Measurements from ENCODE around the gene SYT1.

The SYT1 gene

GRCh38 chr12:79358716-79359300, 494.2 kb downstream of the SYT1 start:
- no peak for DNase-seq (ENCODE audit: low read depth in 1 of 2, low spot score in 1 of 2)
- TF ChIP-seq SPI1 (IDR thresholded peaks at IDR 0.05; ENCODE audit: borderline replicate concordance, low read depth) (no peak), POLR2AphosphoS5 (IDR thresholded peaks at IDR 0.05; ENCODE audit: low read depth) (no peak), CTCF (IDR thresholded peaks at IDR 0.05; ENCODE audit: insufficient read depth, low read length) (no peak), REST (IDR thresholded peaks at IDR 0.05; ENCODE audit: insufficient replicate concordance, low read depth) (no peak), GABPA (IDR thresholded peaks at IDR 0.05; ENCODE audit: low read depth) (no peak)
- Histone ChIP-seq H3K27me3 (ENCODE audit: insufficient read depth, poor library complexity, severe bottlenecking) (no peaks in the 10 kb centered on the region), H3K27ac (replicated peaks) (no peak overlapping the region), H3K4me3 (replicated peaks; ENCODE audit: insufficient read depth, low read length) (no peak overlapping the region)

GRCh38 chr12:79360286-79360685, 495.7 kb downstream of the SYT1 start:
- H3K27ac ChIP-seq (replicated peaks) = no peak overlapping the region
- TF ChIP-seq POLR2AphosphoS5 (IDR thresholded peaks at IDR 0.05; ENCODE audit: low read depth) (no peak), CTCF (IDR thresholded peaks at IDR 0.05; ENCODE audit: insufficient read depth, low read length) (no peak), GABPA (IDR thresholded peaks at IDR 0.05; ENCODE audit: low read depth) (no peak), REST (IDR thresholded peaks at IDR 0.05; ENCODE audit: insufficient replicate concordance, low read depth) (no peak), SPI1 (IDR thresholded peaks at IDR 0.05; ENCODE audit: borderline replicate concordance, low read depth) (no peak)
- no peak overlapping the region for H3K4me3 ChIP-seq (replicated peaks; ENCODE audit: insufficient read depth, low read length)
- no peaks in the 10 kb centered on the region for H3K27me3 ChIP-seq (ENCODE audit: insufficient read depth, poor library complexity, severe bottlenecking)
- DNase-seq (ENCODE audit: low read depth in 1 of 2, low spot score in 1 of 2) = no peak

GRCh38 chr12:79360936-79361335, 496.4 kb downstream of the SYT1 start:
- Histone ChIP-seq H3K27me3 (ENCODE audit: insufficient read depth, poor library complexity, severe bottlenecking) (no peaks in the 10 kb centered on the region), H3K4me3 (replicated peaks; ENCODE audit: insufficient read depth, low read length) (no peak overlapping the region), H3K27ac (replicated peaks) (no peak overlapping the region)
- DNase-seq (ENCODE audit: low read depth in 1 of 2, low spot score in 1 of 2) = no peak
- no peak for TF ChIP-seq GABPA (IDR thresholded peaks at IDR 0.05; ENCODE audit: low read depth)

GRCh38 chr12:79364197-79364596, 499.6 kb downstream of the SYT1 start:
- no peak for DNase-seq (ENCODE audit: low read depth in 1 of 2, low spot score in 1 of 2)
- Histone ChIP-seq H3K27me3 (ENCODE audit: insufficient read depth, poor library complexity, severe bottlenecking) (no peaks in the 10 kb centered on the region), H3K27ac (replicated peaks) (no peak overlapping the region), H3K4me3 (replicated peaks; ENCODE audit: insufficient read depth, low read length) (no peak overlapping the region)
- no peak for TF ChIP-seq REST (IDR thresholded peaks at IDR 0.05; ENCODE audit: insufficient replicate concordance, low read depth)
